K562 (cell line): Measurements from ENCODE around the gene TTC27. TPM values are rescaled to one million over a fixed set of nuclear protein-coding genes. Genes with fewer than 3 reads are reported as not detected.

Experiments
- CEBPG ChIP-seq, 3 experiments: fragments of 200-800 bp in 1 of 3; sonication (Bioruptor generic) in 1 of 3; sonication (generic) in 1 of 3; formaldehyde crosslinking in 1 of 3; IDR thresholded peaks in 2 of 3; conservative IDR thresholded peaks in 1 of 3; 2 replicates each; pipeline versions ENCODE4 v1.6.1 to v1.8.0; 2016 to 2022; ENCODE audit warnings: missing compliant biosample characterization in 2 of 3, missing genetic modification characterization in 2 of 3, mild to moderate bottlenecking in 1 of 3, missing genetic modification reagents in 1 of 3
- ELF1 ChIP-seq: fragments of 200-800 bp; sonication (Bioruptor generic); IDR thresholded peaks from 2 replicates; pipeline ENCODE4 v1.6.1; 2016; ENCODE audit warnings: missing genetic modification characterization, missing compliant biosample characterization
- GMEB1 ChIP-seq: fragments of 250-450 bp; sonication (Bioruptor Pico); IDR thresholded peaks from 2 replicates; pipeline ENCODE4 v1.4.0; 2020; ENCODE audit warnings: mild to moderate bottlenecking
- HDAC6 ChIP-seq: IDR thresholded peaks from 2 replicates; pipeline ENCODE4 v1.6.1; 2012; ENCODE audit warnings: low read depth, mild to moderate bottlenecking, control low read depth, inconsistent platforms, low read length, moderate library complexity
- HMG20A ChIP-seq: fragments of 450-650 bp; formaldehyde crosslinking; conservative IDR thresholded peaks from 2 replicates; pipeline ENCODE4 v1.4.0; 2020; ENCODE audit warnings: mild to moderate bottlenecking, mixed read lengths
- HNRNPUL1 ChIP-seq: fragments of 200-400 bp; formaldehyde crosslinking; IDR thresholded peaks from 2 replicates; pipeline ENCODE4 v1.6.1; 2017; ENCODE audit warnings: low read length
- TSC22D4 ChIP-seq: fragments of 450-650 bp; IDR thresholded peaks from 2 replicates; pipeline ENCODE4 v1.6.1; 2016; ENCODE audit warnings: missing genetic modification characterization, missing biosample characterization, control low read depth
- XRCC4 ChIP-seq: IDR thresholded peaks from one replicate; pipeline ENCODE4 v1.6.1; 2011; ENCODE audit not compliant: insufficient read depth, insufficient read length; ENCODE audit errors: extremely low read depth
- ZBED1 ChIP-seq: IDR thresholded peaks from 2 replicates; pipeline ENCODE4 v1.6.1; 2014
- polyA plus RNA-seq, 8 experiments: library from polyadenylated mRNA; depleted of rRNA in 4 of 8; stranded (reverse) in 5 of 8; unstranded in 3 of 8; fragments of >200 nt; fragmentation: Nextera tagmentation in 2 of 8; fragmentation: Illumina TruSeq in 1 of 8; extraction: Ambion mirVana in 2 of 8; extraction: Trizol in 1 of 8; gene quantifications; 2 replicates each; pipeline versions ENCODE4 v1.2.1 to v1.2.3, GENCODE V29; 2011 to 2014; ENCODE audit warnings: inconsistent platforms in 1 of 8, missing spikeins in 1 of 8
- total RNA-seq, 7 experiments: library from RNA; depleted of rRNA in 6 of 7; stranded (reverse); fragments of >200 nt in 6 of 7; fragmentation: Illumina TruSeq in 2 of 7; extraction: Trizol in 2 of 7; gene quantifications; 2 replicates each; pipeline versions ENCODE4 v1.2.1 to v1.2.3, GENCODE V29; 2011 to 2021; ENCODE audit warnings: low replicate concordance in 1 of 7
- TF ChIP-seq, protein P1 (sequence below): fragments of 450-650 bp; IDR thresholded peaks from 2 replicates; pipeline ENCODE4 v1.6.1; 2016; ENCODE audit warnings: mild to moderate bottlenecking
- TF ChIP-seq, protein P2 (sequence below): fragments of 250-450 bp; sonication (Bioruptor Pico); IDR thresholded peaks from 2 replicates; pipeline ENCODE4 v1.5.0; 2021; ENCODE audit warnings: mild to moderate bottlenecking, borderline replicate concordance
- TF ChIP-seq, protein P3 (sequence below): fragments of 450-650 bp; conservative IDR thresholded peaks from 2 replicates; pipeline ENCODE4 v1.6.1; 2016; ENCODE audit warnings: missing genetic modification characterization, low read depth, mild to moderate bottlenecking, missing compliant biosample characterization, moderate library complexity
- TF ChIP-seq, protein P4 (sequence below): sonication (generic); formaldehyde crosslinking; IDR thresholded peaks from 2 replicates; pipeline ENCODE4 v1.8.1; 2023; ENCODE audit warnings: mild to moderate bottlenecking, missing genetic modification reagents

TTC27 gene
- total and polyA plus RNA-seq, 9 of the 15 experiments (the other 6 are each of a cell fraction or from before 2014, with no cell fraction given) = 44.3 to 93.4 (median 57.3) TPM

GRCh38 chr2:32627814-32628579 is at the start of gene TTC27 (continued):
- TF ChIP-seq, protein P1, sequence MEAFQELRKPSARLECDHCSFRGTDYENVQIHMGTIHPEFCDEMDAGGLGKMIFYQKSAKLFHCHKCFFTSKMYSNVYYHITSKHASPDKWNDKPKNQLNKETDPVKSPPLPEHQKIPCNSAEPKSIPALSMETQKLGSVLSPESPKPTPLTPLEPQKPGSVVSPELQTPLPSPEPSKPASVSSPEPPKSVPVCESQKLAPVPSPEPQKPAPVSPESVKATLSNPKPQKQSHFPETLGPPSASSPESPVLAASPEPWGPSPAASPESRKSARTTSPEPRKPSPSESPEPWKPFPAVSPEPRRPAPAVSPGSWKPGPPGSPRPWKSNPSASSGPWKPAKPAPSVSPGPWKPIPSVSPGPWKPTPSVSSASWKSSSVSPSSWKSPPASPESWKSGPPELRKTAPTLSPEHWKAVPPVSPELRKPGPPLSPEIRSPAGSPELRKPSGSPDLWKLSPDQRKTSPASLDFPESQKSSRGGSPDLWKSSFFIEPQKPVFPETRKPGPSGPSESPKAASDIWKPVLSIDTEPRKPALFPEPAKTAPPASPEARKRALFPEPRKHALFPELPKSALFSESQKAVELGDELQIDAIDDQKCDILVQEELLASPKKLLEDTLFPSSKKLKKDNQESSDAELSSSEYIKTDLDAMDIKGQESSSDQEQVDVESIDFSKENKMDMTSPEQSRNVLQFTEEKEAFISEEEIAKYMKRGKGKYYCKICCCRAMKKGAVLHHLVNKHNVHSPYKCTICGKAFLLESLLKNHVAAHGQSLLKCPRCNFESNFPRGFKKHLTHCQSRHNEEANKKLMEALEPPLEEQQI = no peak
- TF ChIP-seq GMEB1 (CRISPR knock-in tag) (no peak), CEBPG (CRISPR knock-in tag; IDR thresholded peaks at IDR 0.05) (no peak), CEBPG (tag; conservative IDR thresholded peaks at IDR 0.05 in 1 of 2, IDR thresholded peaks at IDR 0.05 in 1 of 2) (no peak), HMG20A (CRISPR knock-in tag) (no peak), TSC22D4 (tag) (no peak), ELF1 (tag) (peak; percentile 75), HNRNPUL1 (no peak), HDAC6 (no peak), ZBED1 (no peak), XRCC4 (no peak)
- TF ChIP-seq, protein P2, sequence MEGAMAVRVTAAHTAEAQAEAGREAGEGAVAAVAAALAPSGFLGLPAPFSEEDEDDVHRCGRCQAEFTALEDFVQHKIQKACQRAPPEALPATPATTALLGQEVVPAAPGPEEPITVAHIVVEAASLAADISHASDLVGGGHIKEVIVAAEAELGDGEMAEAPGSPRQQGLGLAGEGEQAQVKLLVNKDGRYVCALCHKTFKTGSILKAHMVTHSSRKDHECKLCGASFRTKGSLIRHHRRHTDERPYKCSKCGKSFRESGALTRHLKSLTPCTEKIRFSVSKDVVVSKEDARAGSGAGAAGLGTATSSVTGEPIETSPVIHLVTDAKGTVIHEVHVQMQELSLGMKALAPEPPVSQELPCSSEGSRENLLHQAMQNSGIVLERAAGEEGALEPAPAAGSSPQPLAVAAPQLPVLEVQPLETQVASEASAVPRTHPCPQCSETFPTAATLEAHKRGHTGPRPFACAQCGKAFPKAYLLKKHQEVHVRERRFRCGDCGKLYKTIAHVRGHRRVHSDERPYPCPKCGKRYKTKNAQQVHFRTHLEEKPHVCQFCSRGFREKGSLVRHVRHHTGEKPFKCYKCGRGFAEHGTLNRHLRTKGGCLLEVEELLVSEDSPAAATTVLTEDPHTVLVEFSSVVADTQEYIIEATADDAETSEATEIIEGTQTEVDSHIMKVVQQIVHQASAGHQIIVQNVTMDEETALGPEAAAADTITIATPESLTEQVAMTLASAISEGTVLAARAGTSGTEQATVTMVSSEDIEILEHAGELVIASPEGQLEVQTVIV = no peak
- TF ChIP-seq, protein P3, sequence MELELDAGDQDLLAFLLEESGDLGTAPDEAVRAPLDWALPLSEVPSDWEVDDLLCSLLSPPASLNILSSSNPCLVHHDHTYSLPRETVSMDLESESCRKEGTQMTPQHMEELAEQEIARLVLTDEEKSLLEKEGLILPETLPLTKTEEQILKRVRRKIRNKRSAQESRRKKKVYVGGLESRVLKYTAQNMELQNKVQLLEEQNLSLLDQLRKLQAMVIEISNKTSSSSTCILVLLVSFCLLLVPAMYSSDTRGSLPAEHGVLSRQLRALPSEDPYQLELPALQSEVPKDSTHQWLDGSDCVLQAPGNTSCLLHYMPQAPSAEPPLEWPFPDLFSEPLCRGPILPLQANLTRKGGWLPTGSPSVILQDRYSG (tag) = no peak; the same call in 1 of the 2 replicates
- TF ChIP-seq, protein P4, sequence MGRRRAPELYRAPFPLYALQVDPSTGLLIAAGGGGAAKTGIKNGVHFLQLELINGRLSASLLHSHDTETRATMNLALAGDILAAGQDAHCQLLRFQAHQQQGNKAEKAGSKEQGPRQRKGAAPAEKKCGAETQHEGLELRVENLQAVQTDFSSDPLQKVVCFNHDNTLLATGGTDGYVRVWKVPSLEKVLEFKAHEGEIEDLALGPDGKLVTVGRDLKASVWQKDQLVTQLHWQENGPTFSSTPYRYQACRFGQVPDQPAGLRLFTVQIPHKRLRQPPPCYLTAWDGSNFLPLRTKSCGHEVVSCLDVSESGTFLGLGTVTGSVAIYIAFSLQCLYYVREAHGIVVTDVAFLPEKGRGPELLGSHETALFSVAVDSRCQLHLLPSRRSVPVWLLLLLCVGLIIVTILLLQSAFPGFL = no peak
